GM21825 (cell line): ENCODE measurements around the gene POLD4.

Experiments
- ATAC-seq: cut with Tn5 transposase; IDR thresholded peaks from one replicate; pipeline ENCODE4 v1.9.1; 2021; ENCODE audit warnings: mild to moderate bottlenecking, moderate library complexity; ENCODE audit not compliant: unreplicated experiment

The POLD4 gene

GRCh38 chr11:67303132-67303834 is 50.1 kb downstream of the POLD4 start, which contains the start of gene SSH3:
Gene SSH3 (plus strand): TSS chr11:67303530. CDS start chr11:67303626, 96 bp downstream.
- no peak for ATAC-seq

DNA sequence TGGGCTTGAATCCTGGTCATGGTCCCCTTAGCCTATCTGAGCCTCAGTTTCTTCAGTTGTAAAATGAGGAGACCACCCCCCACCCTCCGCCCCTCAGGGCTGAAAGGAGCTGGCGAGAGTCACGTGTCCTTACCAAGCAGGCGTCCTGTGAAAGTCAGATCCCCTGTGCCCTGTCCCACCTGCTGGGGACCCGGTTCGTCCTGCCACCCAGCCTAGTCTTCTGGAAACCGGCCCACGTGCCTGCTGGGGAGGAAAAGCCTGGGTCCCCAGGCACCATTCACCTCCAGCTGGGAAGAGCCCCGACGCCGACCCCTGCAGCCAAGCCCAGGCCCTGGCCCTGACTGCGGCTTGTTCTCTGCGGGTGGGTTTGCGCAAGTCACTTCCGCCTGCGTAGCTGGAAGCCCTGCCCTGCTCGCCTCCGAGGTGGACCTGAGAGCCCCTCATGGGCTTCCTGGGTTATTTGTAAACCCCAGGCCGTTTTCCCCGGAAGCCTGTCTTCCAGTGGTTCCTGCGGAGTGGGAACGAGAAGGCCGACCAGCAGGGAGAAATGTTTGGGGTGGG is 50.7 kb downstream of the POLD4 start:
- no peak for ATAC-seq

DNA sequence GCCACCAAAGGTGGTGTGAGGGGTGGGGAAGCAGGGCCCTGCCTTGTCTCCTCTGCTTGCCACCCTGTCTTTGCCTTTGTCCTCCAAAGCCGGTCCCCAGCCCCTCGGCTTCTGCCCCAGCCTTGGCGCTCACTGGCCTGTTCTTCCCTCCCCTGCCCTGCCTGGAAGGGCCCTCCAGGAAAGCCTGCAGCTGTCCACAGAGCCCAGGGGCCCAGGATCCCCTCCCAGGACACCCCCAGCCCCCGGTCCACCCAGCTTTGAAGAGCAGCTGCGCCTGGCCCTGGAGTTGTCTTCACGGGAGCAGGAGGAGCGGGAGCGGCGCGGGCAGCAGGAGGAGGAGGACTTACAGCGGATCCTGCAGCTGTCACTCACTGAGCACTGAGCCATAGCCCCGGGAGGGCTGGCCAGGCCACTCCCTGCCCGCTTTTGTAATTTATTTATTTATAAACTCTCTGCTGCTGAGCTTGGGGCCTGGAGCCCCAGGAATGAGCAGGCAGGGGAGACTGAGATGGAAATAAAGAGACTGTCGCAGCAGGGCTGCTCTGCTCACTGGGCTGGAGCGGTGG is 51.3 kb downstream of the POLD4 start:
- no peak for ATAC-seq

DNA sequence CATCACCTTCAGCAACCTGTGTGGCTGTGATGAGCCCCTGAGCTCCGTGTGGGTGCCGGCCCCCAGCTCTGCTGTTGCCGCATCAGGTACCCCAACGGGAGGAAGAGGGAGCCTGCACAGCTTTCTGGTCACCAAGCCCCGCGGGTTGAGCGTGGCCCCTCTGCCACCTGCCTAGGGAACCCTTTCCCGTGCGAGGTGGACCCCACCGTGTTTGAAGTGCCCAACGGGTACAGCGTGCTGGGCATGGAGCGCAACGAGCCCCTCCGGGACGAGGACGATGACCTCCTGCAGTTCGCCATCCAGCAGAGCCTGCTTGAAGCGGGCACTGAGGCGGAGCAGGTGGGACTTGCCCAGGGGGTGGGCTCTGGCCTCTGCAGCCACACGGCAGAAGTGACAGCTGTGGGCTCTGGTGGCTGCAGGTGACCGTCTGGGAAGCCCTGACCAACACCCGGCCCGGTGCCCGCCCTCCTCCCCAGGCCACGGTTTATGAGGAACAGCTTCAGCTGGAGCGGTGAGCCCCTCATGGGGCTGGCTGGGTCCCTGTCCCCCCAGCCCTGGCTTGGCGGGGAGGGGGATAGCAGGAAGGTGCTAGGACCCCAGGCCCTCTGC is 51.9 kb downstream of the POLD4 start:
- no peak for ATAC-seq
